Spleen (tissue), 11 donors: ENCODE measurements around the gene ST8SIA2. TPM values are rescaled to one million over a fixed set of nuclear protein-coding genes. Genes with fewer than 3 reads are reported as not detected.

ENCODE experiments used
- polyA plus RNA-seq, 3 donors: library from polyadenylated mRNA; stranded (reverse); fragments of 200-250 nt; gene quantifications; one replicate each; pipeline ENCODE4 v1.2.1, GENCODE V29; 2013
- small RNA-seq, 4 donors: library from RNA; depleted of rRNA; stranded (forward); fragments of <200 nt; gene quantifications; one replicate each; pipeline ENCODE3, GENCODE V24; 2016
- total RNA-seq, 7 donors: library from RNA; depleted of rRNA in 3 of 7; stranded (reverse); fragments of >200 nt in 3 of 7; fragmentation: NEBNext Ultra II Directional in 4 of 7; extraction: Animal tissue kit (Norgen Biotek cat#: 25700) in 4 of 7; gene quantifications; one replicate each; pipeline versions ENCODE4 v1.1.0 to v1.2.1, GENCODE V29; 2016 to 2021
- donor health status: healthy with polysubstance abuse.
- donor health status: DM: no; HTN: no; CAD: no; lungs with moderate emphysema.
- donor health status: DM: no; HTN: no; CAD: no.
- donor health status: Bipolar disorder and iron deficiency.
- donor health status: healthy.
- donor health status: DM: no; HTN: no; CAD: no.
- donor health status: DM: yes; HTN: yes; CAD: no.

Gene ST8SIA2
- total and polyA plus RNA-seq, 10 donors = not detected

Small RNAs within 50 kb of the gene (small RNA-seq; reads per million reads assigned to genes)
- 0 reads per million in 4 donors for gene RF01233
